RPMI8226 (cell line): Measurements from ENCODE around the gene FAM177B.

Source experiments
- DNase-seq: peaks from one replicate; pipeline ENCODE4 v3.0.0-alpha.2; 2015

Gene FAM177B

GRCh38 chr1:222788402-222789156 lies 51.6 kb downstream of the FAM177B start:
- no peak for DNase-seq

DNA sequence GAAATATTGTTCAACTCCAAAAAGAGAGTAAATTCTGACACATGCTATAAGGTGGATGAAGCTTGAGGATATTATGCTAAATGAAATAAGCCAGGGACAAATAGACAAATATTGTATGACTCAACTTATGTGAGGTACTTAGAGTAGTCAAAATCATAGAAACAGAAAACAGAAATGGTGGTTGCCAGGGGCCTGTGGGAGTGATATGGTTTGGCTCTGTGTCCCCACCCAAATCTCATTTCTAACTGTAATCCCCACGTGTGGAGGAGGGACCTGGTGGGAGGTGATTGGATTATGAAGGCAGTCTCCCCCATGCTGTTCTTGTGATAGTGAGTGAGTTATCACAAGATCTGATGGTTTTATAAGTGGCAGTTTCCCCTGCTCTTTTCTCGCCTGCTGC lies 53.1 kb downstream of the FAM177B start:
- no peak for DNase-seq

- no peak for DNase-seq
Measured at GRCh38 chr1:222790520-222790919, 53.5 kb downstream of the FAM177B start.

GRCh38 chr1:222791006-222791710 lies 54.2 kb downstream of the FAM177B start:
- no peak for DNase-seq

DNA sequence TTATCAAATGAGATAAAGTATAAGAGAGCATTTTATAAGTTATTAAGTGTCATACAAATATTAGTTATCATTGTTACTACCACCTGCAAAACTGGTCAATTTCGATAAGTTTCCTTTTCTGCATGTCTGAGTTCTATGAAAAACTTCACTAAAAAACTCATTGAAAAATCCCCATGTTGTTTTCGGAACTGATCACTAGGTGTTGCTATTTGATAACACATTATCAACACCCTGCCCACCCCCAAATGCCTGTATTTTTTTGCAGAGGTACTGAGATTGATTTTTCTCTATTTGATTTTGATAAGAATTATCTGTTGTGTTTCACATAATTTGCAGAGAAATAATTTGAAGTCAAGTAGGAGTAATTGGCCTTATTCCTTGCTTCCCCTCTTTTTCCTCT lies 55.7 kb downstream of the FAM177B start:
- no peak for DNase-seq

DNA sequence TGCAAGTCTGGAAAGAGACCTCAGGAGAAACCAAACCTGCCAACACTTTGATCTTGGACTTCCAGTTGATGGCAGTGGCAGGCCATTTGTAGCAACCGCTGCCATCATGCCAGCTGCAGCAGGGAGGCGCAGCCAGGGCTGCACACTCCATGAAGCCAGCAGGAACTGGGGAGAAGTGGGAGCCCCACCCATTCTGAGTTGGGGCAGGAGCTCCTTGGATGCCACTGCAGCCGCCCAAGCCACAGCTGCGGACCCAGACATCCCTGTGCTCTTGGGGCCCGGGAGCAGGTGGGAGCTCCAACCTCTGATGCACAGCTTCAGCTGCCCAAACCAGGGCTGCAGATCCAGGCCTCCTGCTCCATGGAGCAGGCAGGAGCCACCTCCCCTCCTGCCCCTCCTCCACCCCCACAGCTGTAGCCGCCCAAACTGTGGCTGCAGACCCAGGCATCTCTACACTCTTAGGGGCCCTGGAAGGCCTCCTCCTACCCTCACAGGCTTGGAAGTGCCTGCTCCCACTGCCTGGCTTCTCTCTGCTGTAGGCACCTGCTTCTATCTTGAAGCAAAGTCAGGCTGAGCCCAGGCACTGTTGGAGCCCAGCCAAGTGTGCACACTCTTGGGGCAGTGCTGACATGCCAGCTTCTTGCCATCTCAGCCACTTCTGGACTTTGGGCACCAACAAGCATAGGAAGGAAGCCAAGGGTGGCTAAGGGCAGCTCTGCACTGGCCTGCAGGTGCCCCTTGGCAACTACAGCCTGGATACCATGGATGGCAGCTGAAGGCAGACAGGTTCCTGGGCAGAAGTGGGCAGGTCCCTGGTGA lies 57.9 kb downstream of the FAM177B start:
- peak; percentile 95 for DNase-seq

GRCh38 chr1:222798116-222798515 lies 61.1 kb downstream of the FAM177B start:
- no peak for DNase-seq

DNA sequence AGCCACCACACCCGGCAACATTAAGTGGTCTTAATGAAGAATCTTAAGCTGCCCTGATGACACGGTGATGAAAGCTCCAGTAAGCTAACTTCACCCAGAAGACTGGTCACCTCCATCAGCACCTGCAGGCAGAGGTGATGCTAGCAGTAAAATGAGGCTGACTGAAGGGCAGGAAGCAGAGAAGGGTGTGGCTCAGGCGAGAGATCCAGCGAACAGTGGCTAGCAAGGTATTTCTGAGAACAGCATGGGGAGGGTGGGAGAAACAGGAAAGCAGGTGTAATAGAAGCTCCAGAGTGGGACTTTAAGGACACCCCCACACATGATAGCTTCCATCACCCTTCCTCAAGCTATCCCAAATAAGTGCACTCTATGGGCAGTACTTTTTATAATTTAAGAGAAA lies 62.0 kb downstream of the FAM177B start:
- no peak for DNase-seq
